ENCODE measurements around the gene HECTD1. TPM values are rescaled to one million over a fixed set of nuclear protein-coding genes. Genes with fewer than 3 reads are reported as not detected.

Gene HECTD1
- polyA plus RNA-seq, 1 donor: 94.9 TPM

DNA sequence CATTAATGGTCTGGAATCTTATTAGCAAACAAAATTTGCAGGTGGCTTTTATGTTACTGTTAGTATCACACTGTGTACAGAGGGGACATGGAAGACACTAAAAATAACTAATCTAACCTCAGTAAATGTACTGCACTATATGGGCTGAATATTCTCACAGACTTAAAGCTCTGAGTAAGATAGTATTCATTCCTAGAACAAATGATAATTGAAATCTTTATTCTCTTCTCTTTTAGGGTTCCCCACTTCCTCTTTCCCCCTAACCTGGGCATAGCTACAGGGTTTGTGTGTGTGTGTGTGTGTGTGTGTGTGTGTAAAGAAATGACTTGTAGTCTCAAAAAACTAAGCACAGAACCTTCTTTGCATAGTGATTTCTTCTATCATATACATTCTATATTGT is 21.4 kb upstream of the HECTD1 start:
- Histone ChIP-seq H3K4me3 (ENCODE audit: low read length) (no peak overlapping the region), H3K27me3 (ENCODE audit: control insufficient read depth, insufficient read depth, low read length) (no peaks in the 10 kb centered on the region), H3K4me1 (ENCODE audit: control insufficient read depth, insufficient read depth, low read length) (peaks cover 18% of the 10 kb centered on the region), H3K36me3 (ENCODE audit: control insufficient read depth, insufficient read depth, low read length) (no peaks in the 10 kb centered on the region), H3K27ac (ENCODE audit: low read length) (peak overlapping the region; percentile 83), H3K9me3 (ENCODE audit: control insufficient read depth, low read depth, low read length) (no peaks in the 10 kb centered on the region)
- DNase-seq: no peak

DNA sequence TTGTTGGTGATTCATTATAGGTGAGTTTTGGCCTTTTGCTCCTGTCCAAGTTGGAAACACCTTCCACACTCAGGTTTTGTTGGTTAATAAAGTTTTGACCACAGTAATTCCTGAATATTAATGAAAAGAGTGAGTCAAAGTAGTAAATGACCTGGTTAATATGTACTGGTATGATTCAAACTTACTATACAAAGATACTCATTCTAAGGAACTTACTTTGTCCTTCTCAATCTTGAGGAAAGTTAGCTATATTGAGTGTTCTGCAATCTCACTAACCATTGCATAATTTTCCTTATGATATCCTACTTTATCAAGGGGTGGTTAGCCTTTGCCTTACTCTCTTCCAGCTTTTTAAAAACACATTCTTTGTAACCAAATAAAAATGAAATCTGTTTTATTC is 20.9 kb upstream of the HECTD1 start:
- peak; percentile 30 to 78 for DNase-seq

DNA sequence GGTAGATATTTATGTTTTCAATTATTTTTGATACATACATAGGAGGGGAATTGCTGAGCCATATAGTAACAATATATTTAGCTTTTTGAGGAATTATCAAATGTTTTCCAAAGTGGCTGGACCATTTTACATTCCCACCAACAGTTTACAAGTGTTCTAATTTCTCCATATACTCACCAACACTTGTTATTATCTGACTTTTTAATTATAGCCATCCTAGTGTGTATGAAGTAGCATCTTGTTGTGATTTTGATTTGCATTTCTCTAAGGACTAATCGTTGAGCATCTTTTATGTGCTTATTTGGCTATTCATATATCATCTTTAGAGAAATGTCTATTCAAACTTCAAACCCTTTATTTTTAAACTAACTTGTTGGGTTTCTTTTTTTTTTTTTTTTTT is 17.2 kb upstream of the HECTD1 start:
- WGBS (ENCODE audit: insufficient coverage, low lambda C conversion rate): 100% methylated on average over 1 of the region's 1 CpG
- H3K9me3 ChIP-seq (ENCODE audit: control insufficient read depth, low read depth, low read length): no peaks in the 10 kb centered on the region

More for the DNA sequence above, 20.9 kb upstream of the HECTD1 start:
- Histone ChIP-seq H3K27ac (ENCODE audit: low read length) (peak overlapping the region; percentile 83), H3K9me3 (ENCODE audit: control insufficient read depth, low read depth, low read length) (no peaks in the 10 kb centered on the region), H3K4me1 (ENCODE audit: control insufficient read depth, insufficient read depth, low read length) (peaks cover 18% of the 10 kb centered on the region), H3K4me3 (ENCODE audit: low read length) (no peak overlapping the region), H3K27me3 (ENCODE audit: control insufficient read depth, insufficient read depth, low read length) (no peaks in the 10 kb centered on the region), H3K36me3 (ENCODE audit: control insufficient read depth, insufficient read depth, low read length) (no peaks in the 10 kb centered on the region)

DNA sequence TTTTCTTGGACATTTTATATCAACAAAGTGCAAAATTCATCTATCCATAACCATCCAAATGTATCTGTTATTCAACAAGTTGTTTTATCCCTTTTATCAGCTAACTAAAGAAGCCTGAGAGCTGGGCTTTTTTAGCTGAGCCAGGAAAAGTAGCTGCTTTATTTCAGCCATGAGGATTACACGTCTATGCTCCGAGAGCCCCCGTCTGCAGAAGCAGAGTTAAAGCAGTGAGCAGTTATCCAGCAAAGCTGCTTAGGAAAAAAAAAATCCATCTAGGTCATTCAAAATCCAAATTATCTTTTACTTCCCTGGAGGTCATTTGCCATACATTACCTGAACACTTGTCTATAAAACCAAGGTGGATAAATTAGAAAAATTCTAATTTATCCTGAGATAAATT is 15.7 kb upstream of the HECTD1 start:
- Histone ChIP-seq H3K4me3 (ENCODE audit: low read length) (no peak overlapping the region), H3K27ac (ENCODE audit: low read length) (no peak overlapping the region), H3K27me3 (ENCODE audit: control insufficient read depth, insufficient read depth, low read length) (no peaks in the 10 kb centered on the region), H3K4me1 (ENCODE audit: control insufficient read depth, insufficient read depth, low read length) (no peaks in the 10 kb centered on the region), H3K9me3 (ENCODE audit: control insufficient read depth, low read depth, low read length) (no peaks in the 10 kb centered on the region), H3K36me3 (ENCODE audit: control insufficient read depth, insufficient read depth, low read length) (no peaks in the 10 kb centered on the region)
- DNase-seq: no peak
- whole genome bisulfite sequencing (ENCODE audit: insufficient coverage, low lambda C conversion rate): no CpG with 5 or more reads among the region's 3 CpGs

More for the DNA sequence above, 17.2 kb upstream of the HECTD1 start:
- H3K27me3 ChIP-seq (ENCODE audit: control insufficient read depth, insufficient read depth, low read length): no peaks in the 10 kb centered on the region
- H3K4me1 ChIP-seq (ENCODE audit: control insufficient read depth, insufficient read depth, low read length): peaks cover 8% of the 10 kb centered on the region
- no peak overlapping the region for H3K4me3 ChIP-seq (ENCODE audit: low read length)
- H3K36me3 ChIP-seq (ENCODE audit: control insufficient read depth, insufficient read depth, low read length): no peaks in the 10 kb centered on the region
- no peak overlapping the region for H3K27ac ChIP-seq (ENCODE audit: low read length)
- no peak for DNase-seq

DNA sequence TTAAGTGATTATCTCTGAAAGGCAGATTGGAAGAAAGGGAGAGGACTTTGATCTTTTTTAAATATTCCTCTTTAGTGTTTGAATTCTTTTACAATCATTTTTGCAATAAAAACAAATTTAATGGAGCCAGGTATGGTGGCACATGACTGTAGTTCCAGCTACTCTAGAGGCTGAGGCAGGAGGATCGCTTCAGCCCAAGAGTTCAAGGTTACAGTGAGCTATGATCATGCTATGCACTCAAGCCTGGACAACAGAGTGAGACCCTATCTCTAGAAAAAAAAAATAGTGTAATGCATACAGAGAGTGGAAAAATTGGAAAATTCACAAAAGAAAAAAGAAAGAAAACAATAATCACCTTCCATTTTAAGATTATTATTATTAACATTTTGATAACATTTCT is 15.2 kb upstream of the HECTD1 start:
- Histone ChIP-seq H3K4me1 (ENCODE audit: control insufficient read depth, insufficient read depth, low read length) (no peaks in the 10 kb centered on the region), H3K27me3 (ENCODE audit: control insufficient read depth, insufficient read depth, low read length) (no peaks in the 10 kb centered on the region), H3K36me3 (ENCODE audit: control insufficient read depth, insufficient read depth, low read length) (no peaks in the 10 kb centered on the region), H3K4me3 (ENCODE audit: low read length) (no peak overlapping the region), H3K27ac (ENCODE audit: low read length) (no peak overlapping the region), H3K9me3 (ENCODE audit: control insufficient read depth, low read depth, low read length) (no peaks in the 10 kb centered on the region)
- no peak for DNase-seq
- WGBS (ENCODE audit: insufficient coverage, low lambda C conversion rate): 71% methylated on average over 1 of the region's 1 CpG

DNA sequence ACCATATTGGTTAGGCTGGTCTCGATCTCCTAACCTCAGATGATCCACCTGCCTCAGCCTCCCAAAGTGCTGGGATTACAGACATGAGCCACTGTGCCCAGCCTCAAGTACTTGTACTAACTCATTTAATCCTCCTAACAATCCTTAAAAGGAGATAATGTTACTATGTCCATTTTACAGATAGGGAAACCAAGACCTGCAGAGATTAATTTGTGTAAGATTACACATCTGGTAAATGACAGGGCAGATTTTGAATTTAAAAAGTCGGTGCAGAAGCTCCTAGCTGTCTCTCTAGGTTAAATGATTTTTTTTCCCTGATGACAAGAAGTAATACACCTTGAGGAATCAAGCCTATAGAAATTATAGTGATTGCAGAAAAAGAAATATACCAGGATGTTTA is 13.7 kb upstream of the HECTD1 start:
- Histone ChIP-seq H3K27ac (ENCODE audit: low read length) (no peak overlapping the region), H3K27me3 (ENCODE audit: control insufficient read depth, insufficient read depth, low read length) (no peaks in the 10 kb centered on the region), H3K4me1 (ENCODE audit: control insufficient read depth, insufficient read depth, low read length) (no peaks in the 10 kb centered on the region), H3K4me3 (ENCODE audit: low read length) (no peak overlapping the region), H3K9me3 (ENCODE audit: control insufficient read depth, low read depth, low read length) (no peaks in the 10 kb centered on the region), H3K36me3 (ENCODE audit: control insufficient read depth, insufficient read depth, low read length) (no peaks in the 10 kb centered on the region)
- no peak for DNase-seq
- WGBS (ENCODE audit: insufficient coverage, low lambda C conversion rate): no CpG with 5 or more reads among the region's 2 CpGs

DNA sequence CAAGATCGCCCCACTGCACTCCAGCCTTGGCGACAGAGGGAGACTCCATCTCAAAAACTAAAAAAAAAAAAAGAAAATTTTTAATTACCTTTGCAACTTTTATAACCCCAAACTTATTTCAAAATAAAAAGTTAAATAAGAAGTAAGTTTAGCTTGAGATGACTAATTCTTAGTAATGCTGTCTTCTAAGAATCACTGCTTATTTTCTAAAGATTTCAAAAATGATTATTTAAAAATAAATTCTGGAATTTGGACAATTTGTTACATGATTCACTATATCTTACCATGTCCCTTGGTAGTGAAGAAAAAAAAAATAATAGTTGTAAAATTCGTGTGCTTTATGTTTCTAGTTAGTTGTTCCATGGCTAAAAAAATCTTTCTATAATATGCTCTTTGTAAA is 11.6 kb upstream of the HECTD1 start:
- DNase-seq: no peak
- H3K4me3 ChIP-seq (ENCODE audit: low read length): no peak overlapping the region
- H3K36me3 ChIP-seq (ENCODE audit: control insufficient read depth, insufficient read depth, low read length): no peaks in the 10 kb centered on the region
- H3K27me3 ChIP-seq (ENCODE audit: control insufficient read depth, insufficient read depth, low read length): no peaks in the 10 kb centered on the region
- WGBS (ENCODE audit: insufficient coverage, low lambda C conversion rate): 73% methylated on average over 3 of the region's 3 CpGs
- H3K4me1 ChIP-seq (ENCODE audit: control insufficient read depth, insufficient read depth, low read length): no peaks in the 10 kb centered on the region
- no peak overlapping the region for H3K27ac ChIP-seq (ENCODE audit: low read length)
- no peaks in the 10 kb centered on the region for H3K9me3 ChIP-seq (ENCODE audit: control insufficient read depth, low read depth, low read length)

DNA sequence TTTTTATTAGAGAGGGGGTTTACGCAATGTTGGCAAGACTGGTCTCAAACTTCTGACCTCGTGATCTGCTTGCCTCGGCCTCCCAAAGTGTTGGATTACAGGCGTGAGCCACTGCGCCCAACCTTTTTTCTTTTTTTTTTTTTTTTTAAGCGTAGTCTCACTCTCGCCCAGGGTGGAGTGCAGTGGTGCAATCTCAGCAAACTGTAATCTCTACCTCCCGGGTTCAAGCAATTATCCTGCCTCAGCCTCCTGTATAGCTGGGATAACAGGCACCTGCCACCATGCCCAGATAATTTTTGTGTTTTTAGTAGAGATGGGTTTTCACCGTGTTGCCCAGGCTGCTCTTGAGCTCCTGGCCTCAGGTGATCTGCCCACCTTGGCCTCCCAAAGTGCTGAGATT is 8.8 kb upstream of the HECTD1 start:
- no peaks in the 10 kb centered on the region for H3K27me3 ChIP-seq (ENCODE audit: control insufficient read depth, insufficient read depth, low read length)
- no peaks in the 10 kb centered on the region for H3K36me3 ChIP-seq (ENCODE audit: control insufficient read depth, insufficient read depth, low read length)
- H3K9me3 ChIP-seq (ENCODE audit: control insufficient read depth, low read depth, low read length): no peaks in the 10 kb centered on the region
- H3K4me1 ChIP-seq (ENCODE audit: control insufficient read depth, insufficient read depth, low read length): no peaks in the 10 kb centered on the region
- WGBS (ENCODE audit: insufficient coverage, low lambda C conversion rate): 80% methylated on average over 1 of the region's 9 CpGs
- no peak overlapping the region for H3K4me3 ChIP-seq (ENCODE audit: low read length)
- H3K27ac ChIP-seq (ENCODE audit: low read length): no peak overlapping the region
- DNase-seq: no peak

DNA sequence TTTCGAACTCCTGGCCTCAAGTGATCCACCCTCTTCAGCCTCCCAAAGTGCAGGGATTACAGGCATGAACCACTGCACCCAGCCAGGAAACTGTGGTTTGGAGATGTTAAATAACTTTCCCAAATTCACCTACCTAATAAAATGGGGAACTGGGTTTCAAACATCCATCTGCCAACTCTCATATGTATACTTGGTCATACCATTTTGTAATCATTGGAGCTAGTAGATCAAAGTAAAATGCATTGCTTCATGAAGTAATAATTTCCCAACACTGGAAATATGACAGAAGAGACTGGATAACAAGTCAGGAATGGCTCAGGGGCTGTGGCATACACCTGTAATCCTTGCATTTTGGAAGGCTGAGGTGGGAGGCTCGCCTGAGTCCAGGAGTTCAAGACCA is 5.3 kb upstream of the HECTD1 start:
- Histone ChIP-seq H3K4me3 (ENCODE audit: low read length) (no peak overlapping the region), H3K27me3 (ENCODE audit: control insufficient read depth, insufficient read depth, low read length) (no peaks in the 10 kb centered on the region), H3K4me1 (ENCODE audit: control insufficient read depth, insufficient read depth, low read length) (peaks cover 9% of the 10 kb centered on the region), H3K9me3 (ENCODE audit: control insufficient read depth, low read depth, low read length) (no peaks in the 10 kb centered on the region), H3K36me3 (ENCODE audit: control insufficient read depth, insufficient read depth, low read length) (no peaks in the 10 kb centered on the region), H3K27ac (ENCODE audit: low read length) (no peak overlapping the region)
- DNase-seq: no peak
- no CpG with 5 or more reads among the region's 2 CpGs for WGBS (ENCODE audit: insufficient coverage, low lambda C conversion rate)

DNA sequence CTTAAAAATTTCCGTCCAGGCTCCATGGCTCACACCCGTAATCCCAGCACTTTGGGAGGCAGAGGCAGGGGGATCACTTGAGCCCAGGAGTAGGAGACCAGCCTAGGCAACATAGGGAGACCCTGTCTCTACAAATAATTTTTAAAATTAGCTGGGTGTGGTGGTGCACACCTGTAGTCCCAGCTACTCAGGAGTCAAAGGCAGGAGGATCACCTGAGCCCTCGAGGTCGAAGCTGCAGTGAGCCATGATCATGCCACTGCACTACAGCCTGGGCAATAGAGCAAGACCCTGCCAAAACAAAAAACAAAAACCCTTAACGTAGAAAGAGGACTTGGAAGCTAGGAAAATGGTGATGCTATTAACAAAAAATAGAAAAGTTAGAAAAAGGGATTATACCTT is 2.0 kb upstream of the HECTD1 start:
- no peak overlapping the region for H3K27ac ChIP-seq (ENCODE audit: low read length)
- WGBS (ENCODE audit: insufficient coverage, low lambda C conversion rate): 90% methylated on average over 2 of the region's 5 CpGs

DNA sequence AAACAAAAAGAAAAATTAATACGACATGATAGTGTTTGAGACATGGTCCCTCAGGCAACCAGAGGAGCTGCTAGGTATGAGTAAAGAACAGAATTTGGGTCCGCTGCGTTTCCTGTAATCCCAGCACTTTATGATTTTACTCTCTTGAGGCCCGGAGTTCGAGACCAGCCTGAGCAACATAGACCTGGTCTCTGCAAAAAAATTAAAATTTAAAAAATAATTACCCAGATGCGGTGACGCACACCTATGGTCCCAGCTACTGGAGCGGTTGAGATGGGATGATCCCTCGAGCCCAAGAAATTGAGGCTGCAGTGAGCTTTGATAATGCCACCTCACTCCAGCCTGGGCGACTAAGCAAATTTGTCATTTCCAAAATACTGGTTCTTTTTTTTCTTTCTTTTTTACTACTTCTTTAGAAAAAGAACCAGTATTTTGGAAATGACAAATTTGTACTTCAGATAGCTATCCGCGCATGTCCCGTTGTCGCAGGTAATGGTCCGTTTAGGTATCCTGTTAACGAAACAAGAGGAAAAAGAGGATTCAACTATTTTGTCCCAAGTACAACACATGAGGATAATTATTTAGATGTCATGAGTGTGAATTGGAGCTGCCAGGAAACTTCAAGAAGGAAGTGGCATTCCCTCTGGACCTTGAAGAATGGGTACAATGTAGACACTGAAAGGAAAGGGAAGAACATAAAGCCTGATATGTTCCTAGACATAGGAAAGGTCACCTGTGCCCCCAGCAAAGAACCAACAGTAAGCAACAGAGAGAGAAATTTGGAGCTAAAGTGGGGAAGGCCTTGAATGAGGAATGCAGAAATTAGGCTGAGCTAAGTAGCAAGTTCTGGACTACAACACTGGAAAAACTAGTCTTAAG is 1.2 kb upstream of the HECTD1 start:
- WGBS (ENCODE audit: insufficient coverage, low lambda C conversion rate): 100% methylated on average over 4 of the region's 16 CpGs
- H3K4me1 ChIP-seq (ENCODE audit: control insufficient read depth, insufficient read depth, low read length): peaks cover 9% of the 10 kb centered on the region
- no peaks in the 10 kb centered on the region for H3K9me3 ChIP-seq (ENCODE audit: control insufficient read depth, low read depth, low read length)
- peak overlapping the region; percentile 99 for H3K27ac ChIP-seq (ENCODE audit: low read length)
- H3K27me3 ChIP-seq (ENCODE audit: control insufficient read depth, insufficient read depth, low read length): no peaks in the 10 kb centered on the region
- no peaks in the 10 kb centered on the region for H3K36me3 ChIP-seq (ENCODE audit: control insufficient read depth, insufficient read depth, low read length)
- peak overlapping the region; percentile 66 for H3K4me3 ChIP-seq (ENCODE audit: low read length)
- DNase-seq: no peak

More for the DNA sequence above, 2.0 kb upstream of the HECTD1 start:
- H3K9me3 ChIP-seq (ENCODE audit: control insufficient read depth, low read depth, low read length): no peaks in the 10 kb centered on the region
- peaks cover 9% of the 10 kb centered on the region for H3K4me1 ChIP-seq (ENCODE audit: control insufficient read depth, insufficient read depth, low read length)
- no peak overlapping the region for H3K4me3 ChIP-seq (ENCODE audit: low read length)
- no peak for DNase-seq
- no peaks in the 10 kb centered on the region for H3K27me3 ChIP-seq (ENCODE audit: control insufficient read depth, insufficient read depth, low read length)
- H3K36me3 ChIP-seq (ENCODE audit: control insufficient read depth, insufficient read depth, low read length): no peaks in the 10 kb centered on the region
